GM04503 (cell line): Measurements from ENCODE around the gene ZNF277.

Source experiments
- DNase-seq: peaks from one replicate; pipeline ENCODE4 v3.0.0-alpha.2; 2012; ENCODE audit warnings: low read depth

The ZNF277 gene

DNA sequence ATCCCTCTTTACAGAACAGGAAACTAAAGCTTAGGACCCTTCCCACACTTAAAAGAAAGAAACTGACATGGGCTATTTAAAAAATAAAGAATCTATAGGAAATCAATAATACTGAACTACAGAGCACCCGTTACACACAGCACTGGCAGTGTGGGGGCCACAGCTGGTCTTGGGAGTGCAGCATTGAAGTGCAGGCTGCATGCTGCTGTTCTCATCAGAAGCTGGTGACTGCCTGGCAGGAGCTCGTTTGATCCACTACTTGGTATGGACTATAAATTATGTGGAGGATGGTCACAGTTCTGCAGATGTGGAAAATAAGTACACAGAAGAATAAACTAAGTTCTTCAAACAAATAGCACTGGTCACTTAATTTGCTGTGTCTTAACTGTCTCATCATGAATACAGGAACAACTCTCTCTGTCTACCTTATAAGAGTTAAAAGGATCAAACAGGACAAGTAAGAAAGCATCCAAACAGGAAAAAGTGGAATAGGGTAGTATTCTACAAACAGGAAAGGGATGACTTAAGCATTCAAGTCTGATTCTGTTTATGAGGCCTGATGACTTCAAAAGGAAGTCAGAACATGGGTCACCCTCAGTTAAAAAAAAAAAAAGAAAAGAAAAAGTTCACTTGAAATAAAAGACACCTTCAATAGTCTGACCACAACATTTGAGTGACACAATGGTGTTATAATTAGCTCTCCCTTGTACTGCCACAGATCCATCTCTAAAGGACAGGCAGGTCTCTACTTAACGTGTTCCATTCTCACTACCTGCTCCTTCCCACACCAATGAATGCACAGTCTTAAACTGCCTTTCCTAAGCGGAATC is 21.3 kb upstream of the ZNF277 start:
- no peak for DNase-seq

- no peak for DNase-seq
Measured at GRCh38 chr7:112186300-112186699, 20.2 kb upstream of the ZNF277 start.

DNA sequence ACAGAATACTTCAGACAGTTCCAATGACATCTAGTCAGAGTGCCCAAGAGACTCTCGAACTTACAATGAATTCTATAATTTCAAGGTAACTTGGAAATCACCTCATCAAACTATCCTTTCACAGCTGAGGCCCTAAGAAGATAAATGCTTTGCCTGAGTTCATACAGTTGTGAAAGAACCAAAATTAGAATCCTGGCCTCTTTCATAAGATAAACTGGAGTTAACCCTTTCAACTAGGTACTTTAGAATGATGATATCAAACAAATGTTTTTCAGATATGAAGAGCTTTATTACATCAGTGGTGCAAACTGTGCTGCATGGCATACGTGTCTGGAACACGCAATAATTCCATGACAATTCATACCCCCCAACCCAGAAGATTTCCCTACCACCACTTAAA is 18.2 kb upstream of the ZNF277 start:
- DNase-seq: no peak

GRCh38 chr7:112189691-112190090 is 16.8 kb upstream of the ZNF277 start:
- DNase-seq: no peak

DNA sequence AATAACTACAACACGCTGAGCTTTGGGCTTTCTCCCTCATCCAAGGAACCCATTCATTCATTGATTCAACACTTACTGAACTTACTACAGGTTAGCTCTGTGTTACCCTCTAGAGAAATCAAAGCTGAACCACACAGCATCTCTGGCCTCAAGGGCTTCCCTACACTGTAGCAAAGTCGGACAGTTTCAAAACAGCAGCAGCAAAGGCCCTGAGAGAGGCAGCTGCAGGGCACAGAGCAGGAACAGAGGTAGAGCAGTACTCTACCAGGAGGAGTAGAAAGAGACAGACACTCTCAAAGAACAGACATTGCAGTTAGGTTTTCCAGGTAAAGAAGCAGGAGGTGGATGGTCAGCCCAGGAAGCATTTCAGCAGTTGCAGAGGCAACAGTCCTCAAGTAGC is 16.4 kb upstream of the ZNF277 start:
- DNase-seq: no peak

DNA sequence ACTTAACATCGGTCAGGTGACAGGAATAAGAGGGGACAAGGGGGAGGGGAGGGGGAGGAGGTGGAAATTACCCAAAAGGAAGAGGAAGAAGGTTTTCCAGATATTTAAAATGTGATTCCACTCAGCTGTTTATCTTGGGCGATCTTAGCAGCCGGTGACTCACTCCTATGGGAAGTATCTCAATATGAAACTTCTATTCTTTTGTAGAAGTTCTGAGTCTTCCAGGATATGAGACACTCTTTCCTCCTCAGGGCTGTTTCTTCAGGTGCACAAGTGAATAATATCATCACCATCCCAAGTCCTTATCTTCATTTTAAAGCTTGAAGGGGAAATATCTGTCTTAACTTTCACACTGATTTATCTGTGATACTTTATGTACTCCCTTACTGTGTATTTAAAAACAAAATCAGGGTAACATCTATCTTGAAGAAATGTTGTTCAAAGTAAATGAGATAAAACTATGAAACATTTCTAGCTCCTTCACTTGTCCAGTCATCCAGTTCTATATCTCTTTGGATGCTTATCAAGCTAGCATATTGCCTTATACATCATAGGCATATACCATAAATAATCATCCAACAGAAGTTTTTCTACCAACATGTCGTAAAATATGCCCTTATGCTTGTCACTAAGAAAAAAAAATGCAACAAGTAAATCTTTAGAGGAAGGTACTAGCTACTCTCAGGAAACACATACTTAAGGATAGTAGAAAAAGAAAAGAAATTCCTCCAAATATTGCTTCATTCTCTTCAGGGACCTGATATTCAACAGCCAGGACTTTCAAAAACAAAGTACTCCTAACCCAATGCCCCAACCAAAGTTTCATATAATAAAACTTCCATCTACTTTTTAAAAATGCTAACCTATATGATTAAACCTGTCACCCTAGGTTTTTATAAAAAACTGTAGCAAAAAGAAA is 14.0 kb upstream of the ZNF277 start:
- no peak for DNase-seq

DNA sequence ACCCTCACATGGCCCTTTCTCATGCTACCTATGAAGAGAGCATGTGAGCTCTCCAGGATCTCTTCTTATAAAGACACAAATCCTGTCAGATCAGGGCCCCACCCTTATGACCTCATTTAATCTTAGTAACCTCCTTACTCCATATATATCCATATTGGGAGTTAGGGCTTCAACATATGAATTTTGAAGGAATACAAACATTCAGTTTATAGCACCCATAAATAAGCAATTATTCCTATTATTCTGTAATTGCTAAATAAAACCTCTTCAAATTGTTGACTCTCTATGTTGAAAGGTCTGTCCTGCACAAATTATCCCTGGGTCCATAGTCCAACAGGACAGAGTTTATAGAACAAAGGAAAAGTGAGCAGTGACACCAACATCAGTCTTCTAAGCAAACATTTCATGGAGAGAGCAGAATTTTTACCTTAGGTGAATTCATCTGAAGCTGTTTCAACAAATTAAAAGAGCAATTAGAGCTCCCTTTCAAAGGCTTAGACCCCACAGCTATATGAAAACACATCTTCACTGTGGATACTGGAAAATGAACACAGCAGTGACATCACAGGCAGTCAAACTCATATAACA is 12.5 kb upstream of the ZNF277 start:
- no peak for DNase-seq

- DNase-seq: no peak
Measured at GRCh38 chr7:112195717-112196116, 10.8 kb upstream of the ZNF277 start.

DNA sequence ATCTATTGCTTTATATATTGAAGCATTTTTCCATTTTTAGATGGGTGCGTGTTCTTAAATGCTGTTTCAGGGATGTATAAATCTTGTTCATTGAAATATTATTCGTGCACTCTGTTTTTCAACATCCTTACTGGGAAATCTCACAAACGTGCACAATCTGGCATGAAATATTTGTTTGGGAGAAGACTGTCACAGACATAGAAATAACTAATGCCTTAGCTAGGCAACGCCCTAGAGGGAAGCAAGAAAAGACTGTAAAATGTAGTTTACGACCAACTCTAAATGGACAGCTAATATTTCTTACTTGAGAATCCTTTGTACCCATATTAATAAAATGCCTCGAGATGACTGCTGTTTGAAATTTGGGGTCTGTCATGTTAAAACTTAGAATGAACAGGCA is 9.2 kb upstream of the ZNF277 start:
- no peak for DNase-seq

DNA sequence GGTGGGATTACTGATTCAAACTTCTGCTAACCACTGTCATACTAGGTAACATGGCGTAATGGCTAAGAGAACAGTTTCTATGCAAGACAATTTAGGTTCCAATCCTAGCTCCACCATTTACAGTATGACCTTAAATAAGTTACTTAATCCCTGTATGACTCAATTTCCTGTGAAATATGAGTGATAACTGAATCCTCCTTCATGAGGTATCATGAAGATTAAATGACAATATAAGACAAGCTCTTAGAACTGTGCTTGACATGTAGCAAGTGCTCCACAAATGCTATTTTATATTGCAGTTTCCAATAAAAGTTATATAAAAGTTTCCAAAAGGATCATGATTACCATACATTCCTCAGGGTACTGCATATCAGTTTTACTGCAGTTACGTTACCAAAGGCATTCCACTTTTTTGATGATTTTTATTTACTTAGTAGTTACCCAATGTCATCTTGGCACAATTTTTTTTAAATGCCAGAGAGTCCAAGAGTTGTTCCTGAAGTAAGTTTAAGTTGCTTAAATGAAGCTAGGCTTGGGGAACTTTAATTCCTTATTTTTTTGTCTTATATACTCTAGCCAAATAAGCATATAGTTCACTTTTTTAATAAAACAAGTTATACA is 7.3 kb upstream of the ZNF277 start:
- no peak for DNase-seq

DNA sequence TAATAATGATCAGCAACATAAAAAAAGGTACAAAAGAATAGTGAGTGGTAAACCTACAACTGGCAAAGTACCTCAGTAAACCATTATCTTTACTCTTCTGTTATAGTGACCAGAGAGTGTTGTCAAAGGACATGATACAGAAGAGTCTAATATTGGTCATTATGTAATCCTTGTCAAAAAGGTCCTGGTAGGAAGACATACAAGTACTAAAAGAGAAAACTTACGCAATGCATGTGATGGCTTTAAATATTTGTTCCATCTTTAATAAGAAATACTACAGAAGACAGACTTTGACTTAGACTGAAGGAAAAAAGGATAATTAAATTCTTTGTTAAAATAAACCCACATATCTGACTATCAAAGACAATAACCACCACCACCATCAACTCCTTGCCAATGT is 6.8 kb upstream of the ZNF277 start:
- no peak for DNase-seq

- no peak for DNase-seq
Measured at GRCh38 chr7:112201411-112201810, 5.1 kb upstream of the ZNF277 start.

- no peak for DNase-seq
Measured at GRCh38 chr7:112201839-112202238, 4.7 kb upstream of the ZNF277 start.

DNA sequence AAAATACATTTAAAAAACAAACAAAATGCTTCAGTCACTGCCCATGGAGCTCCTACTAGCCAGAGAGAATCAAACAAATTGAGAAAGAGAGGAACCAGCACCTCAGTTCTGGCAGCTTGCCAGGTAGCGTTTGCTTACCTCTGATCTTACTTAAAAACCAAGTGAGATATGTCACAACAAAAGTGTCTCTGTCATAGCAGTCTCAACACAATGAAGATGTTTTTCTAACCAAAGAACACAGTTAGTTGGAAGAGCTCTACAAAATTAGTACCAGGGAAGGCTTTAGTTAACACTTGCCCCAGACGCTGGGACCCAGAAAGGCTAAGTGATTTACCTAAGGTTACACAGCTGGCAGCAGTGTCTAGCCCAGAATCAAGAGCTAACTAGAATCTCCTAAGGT is 3.7 kb upstream of the ZNF277 start:
- no peak for DNase-seq

DNA sequence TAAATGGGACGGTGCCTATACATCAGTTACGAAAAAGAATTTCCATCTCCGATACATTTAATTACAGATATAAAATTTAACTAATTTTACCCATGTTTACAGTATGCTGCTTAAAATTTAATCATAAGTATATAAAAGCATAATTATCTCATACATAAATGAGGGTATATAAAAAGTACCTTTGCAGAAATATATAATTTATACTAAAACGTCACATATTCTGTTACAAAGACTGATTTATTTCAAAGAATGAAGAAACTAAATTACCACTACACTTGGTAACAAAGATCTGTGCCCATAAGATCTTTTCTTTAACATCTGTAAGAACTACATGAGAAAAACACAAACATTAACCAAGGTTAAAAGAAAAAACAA is 3.1 kb upstream of the ZNF277 start:
- no peak for DNase-seq

DNA sequence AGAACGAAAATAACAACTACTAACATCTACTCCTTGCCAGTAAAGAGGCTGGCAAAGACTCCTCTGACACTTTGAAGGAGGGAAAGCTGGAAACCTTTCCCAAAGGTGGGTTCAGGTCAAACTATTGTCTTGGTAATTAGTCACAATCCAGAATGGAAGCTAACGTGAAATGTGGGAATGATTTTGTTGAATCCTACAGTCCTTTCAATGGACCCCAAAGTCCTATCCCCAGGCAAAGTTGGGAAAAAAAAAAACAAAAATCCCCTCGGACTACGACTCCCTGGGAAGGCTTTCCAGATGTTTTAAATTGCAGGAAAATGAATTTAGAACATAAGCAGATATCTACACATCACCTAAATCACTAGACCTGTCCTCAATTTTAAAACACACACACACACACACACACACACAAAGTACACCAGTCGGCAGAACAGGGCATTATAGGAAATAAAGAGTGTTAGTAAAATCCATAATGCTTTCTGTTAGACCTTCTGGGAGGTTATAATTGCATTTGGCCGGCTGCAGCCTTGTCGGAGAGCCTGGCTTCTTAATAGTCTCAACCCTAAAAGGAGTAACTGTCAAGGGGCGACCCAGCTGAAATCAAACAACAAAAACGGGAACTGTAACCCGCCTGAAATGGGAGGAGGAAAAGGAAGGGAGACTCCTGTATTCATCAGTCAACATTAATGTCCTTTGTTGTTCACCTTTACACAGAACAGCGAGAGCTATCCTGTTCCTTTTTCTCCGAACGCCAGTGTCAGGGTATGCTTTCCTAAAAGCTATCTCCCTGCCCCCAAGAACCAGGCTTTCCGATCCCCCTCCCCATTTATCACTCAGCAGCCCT is 1.8 kb upstream of the ZNF277 start:
- DNase-seq: no peak

GRCh38 chr7:112205343-112206237 is 905 bp upstream of the ZNF277 start:
- no peak for DNase-seq

DNA sequence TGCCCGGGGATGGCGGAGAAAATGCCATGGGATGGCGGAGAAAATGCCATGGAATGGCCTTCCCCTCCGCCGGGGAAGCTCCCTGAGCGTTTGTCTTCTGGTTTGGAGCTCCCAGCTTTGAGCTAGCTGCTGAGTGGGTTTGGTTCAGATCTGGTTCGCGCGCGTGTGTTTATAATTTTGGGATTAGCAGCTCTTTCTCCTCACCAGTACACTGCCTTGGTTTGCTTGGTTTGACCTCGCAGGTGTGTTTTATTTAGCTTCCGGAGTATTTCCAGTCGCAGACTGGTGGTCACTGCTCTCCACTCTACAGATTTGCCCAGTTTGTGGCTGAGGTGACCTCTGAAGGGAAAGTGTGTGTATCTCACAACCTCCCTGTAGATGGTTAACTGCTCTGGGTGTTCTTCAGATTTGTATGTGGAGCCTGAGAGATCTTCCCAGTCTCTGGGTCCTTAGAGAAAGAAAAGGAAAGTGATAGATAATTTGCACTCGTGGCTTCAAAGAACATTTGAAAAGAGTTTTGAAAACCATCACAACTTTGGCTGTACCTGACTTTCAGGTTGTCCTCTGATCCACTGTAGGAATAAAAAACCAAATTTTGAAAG is 597 bp downstream of the ZNF277 start:
- DNase-seq: no peak

DNA sequence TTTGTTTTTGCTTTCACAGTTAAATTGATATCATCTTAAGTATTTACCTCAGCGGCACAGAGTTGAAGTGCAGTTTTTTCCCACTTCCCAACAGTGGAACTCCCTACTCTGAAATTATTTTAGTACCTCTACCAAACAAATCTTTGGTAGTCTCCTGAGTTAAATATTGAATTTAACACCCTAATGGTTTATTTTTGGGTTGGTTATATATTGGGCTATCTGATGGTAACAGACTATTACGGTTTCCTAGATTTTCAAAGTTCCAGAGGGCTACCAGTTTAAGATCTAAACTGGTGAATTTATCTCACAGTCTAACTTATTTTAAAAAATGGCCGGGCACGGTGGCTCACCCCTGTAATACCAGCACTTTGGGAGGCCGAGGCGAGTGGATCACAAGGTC is 1.3 kb downstream of the ZNF277 start:
- DNase-seq: no peak

- no peak for DNase-seq
Measured at GRCh38 chr7:112211348-112211907, 4.9 kb downstream of the ZNF277 start.
